Measurements from ENCODE around the gene ASCC1. TPM values are rescaled to one million over a fixed set of nuclear protein-coding genes. Genes with fewer than 3 reads are reported as not detected.

Gene ASCC1
- total and polyA plus RNA-seq, 7 donors: 15.3 to 53.7 (median 21.5) TPM

GRCh38 chr10:72170733-72171132 lies 45.3 kb downstream of the ASCC1 start:
- no peaks in the 10 kb centered on the region for H3K27me3 ChIP-seq
- no peaks in the 10 kb centered on the region for H3K4me1 ChIP-seq
- H3K27ac ChIP-seq: no peak overlapping the region
- DNase-seq: no peak
- H3K36me3 ChIP-seq: no peaks in the 10 kb centered on the region
- 60 to 89% methylated on average over 4 of the region's 4 CpGs for WGBS, 2 donors
- TF ChIP-seq EP300 (IDR thresholded peaks at IDR 0.05) (no peak), POLR2A (IDR thresholded peaks at IDR 0.05) (no peak), CTCF (IDR thresholded peaks at IDR 0.05) (no peak), POLR2AphosphoS5 (IDR thresholded peaks at IDR 0.05) (no peak)
- H3K4me3 ChIP-seq: no peak overlapping the region
- intact Hi-C loops (cut with DNase I): no loop called here
- H3K9me3 ChIP-seq: no peaks in the 10 kb centered on the region

- H3K9me3 ChIP-seq: no peaks in the 10 kb centered on the region
- 19 to 68% methylated on average over 4 of the region's 4 CpGs for WGBS, 2 donors
- no peaks in the 10 kb centered on the region for H3K27me3 ChIP-seq
- no peaks in the 10 kb centered on the region for H3K36me3 ChIP-seq
- H3K4me1 ChIP-seq: no peaks in the 10 kb centered on the region
- H3K4me3 ChIP-seq: no peak overlapping the region
- no peak overlapping the region for H3K27ac ChIP-seq
- DNase-seq: no peak
- intact Hi-C loops (cut with DNase I): no loop called here
- TF ChIP-seq POLR2A (IDR thresholded peaks at IDR 0.05) (no peak), POLR2AphosphoS5 (IDR thresholded peaks at IDR 0.05) (no peak), EP300 (IDR thresholded peaks at IDR 0.05) (no peak), CTCF (IDR thresholded peaks at IDR 0.05) (no peak)
Measured at GRCh38 chr10:72170263-72170662, 45.8 kb downstream of the ASCC1 start.

- intact Hi-C loops (cut with DNase I): no loop called here
- DNase-seq: no peak
- Histone ChIP-seq H3K4me3 (no peak overlapping the region), H3K36me3 (no peaks in the 10 kb centered on the region), H3K9me3 (no peaks in the 10 kb centered on the region), H3K27ac (no peak overlapping the region), H3K27me3 (no peaks in the 10 kb centered on the region), H3K4me1 (no peaks in the 10 kb centered on the region)
- TF ChIP-seq POLR2A (IDR thresholded peaks at IDR 0.05) (no peak), POLR2AphosphoS5 (IDR thresholded peaks at IDR 0.05) (no peak), CTCF (IDR thresholded peaks at IDR 0.05) (no peak), EP300 (IDR thresholded peaks at IDR 0.05) (no peak)
- 95 to 96% methylated on average over 3 of the region's 3 CpGs for WGBS, 2 donors
Measured at GRCh38 chr10:72167118-72167517, 49.0 kb downstream of the ASCC1 start.

- H3K9me3 ChIP-seq: no peaks in the 10 kb centered on the region
- no peak overlapping the region for H3K27ac ChIP-seq
- intact Hi-C loops (cut with DNase I): no loop called here
- H3K4me3 ChIP-seq: no peak overlapping the region
- no peaks in the 10 kb centered on the region for H3K27me3 ChIP-seq
- TF ChIP-seq POLR2AphosphoS5 (IDR thresholded peaks at IDR 0.05) (no peak), EP300 (IDR thresholded peaks at IDR 0.05) (no peak), POLR2A (IDR thresholded peaks at IDR 0.05) (no peak), CTCF (IDR thresholded peaks at IDR 0.05) (no peak)
- H3K36me3 ChIP-seq: peaks cover 0 to 17% (median 3%) of the 10 kb centered on the region in 4 donors
- DNase-seq: no peak
- no peaks in the 10 kb centered on the region for H3K4me1 ChIP-seq
- WGBS, 2 donors: 64 to 89% methylated on average over 2 of the region's 2 CpGs
Measured at GRCh38 chr10:72164617-72165016, 51.5 kb downstream of the ASCC1 start.

GRCh38 chr10:72162978-72163377 lies 53.1 kb downstream of the ASCC1 start:
- H3K4me1 ChIP-seq: no peaks in the 10 kb centered on the region
- H3K27me3 ChIP-seq: no peaks in the 10 kb centered on the region
- DNase-seq: no peak
- H3K4me3 ChIP-seq: no peak overlapping the region
- no peak overlapping the region for H3K27ac ChIP-seq
- TF ChIP-seq CTCF (IDR thresholded peaks at IDR 0.05) (no peak), EP300 (IDR thresholded peaks at IDR 0.05) (no peak), POLR2A (IDR thresholded peaks at IDR 0.05) (no peak), POLR2AphosphoS5 (IDR thresholded peaks at IDR 0.05) (no peak)
- WGBS, 2 donors: 84 to 92% methylated on average over 1 of the region's 1 CpG
- intact Hi-C loops (cut with DNase I): no loop called here
- H3K9me3 ChIP-seq: no peaks in the 10 kb centered on the region
- H3K36me3 ChIP-seq: peaks cover 0 to 17% (median 3%) of the 10 kb centered on the region in 4 donors

Measured in sigmoid colon (tissue), 7 donors.